Vagina (tissue), 2 donors: ENCODE data around the gene QRICH1.

ENCODE experiments used
- CTCF ChIP-seq, 3 experiments: fragments of 450-650 bp in 2 of 3; fragments of 200-600 bp in 1 of 3; sonication (generic) in 1 of 3; IDR thresholded peaks; one replicate each; pipeline ENCODE4 v1.5.1; 2017 to 2019; ENCODE audit warnings: antibody characterized with exemption in 3 of 3, mild to moderate bottlenecking in 2 of 3, moderate library complexity in 2 of 3
- POLR2A ChIP-seq, 2 donors: fragments of 450-650 bp; IDR thresholded peaks; one replicate each; pipeline ENCODE4 v1.6.1; 2017; ENCODE audit warnings: antibody characterized with exemption in 2 of 2, mild to moderate bottlenecking in 2 of 2, moderate library complexity in 2 of 2

- peak in 2 of 3 experiments; percentile 23 to 41 for TF ChIP-seq CTCF (IDR thresholded peaks at IDR 0.05)
- TF ChIP-seq POLR2A (IDR thresholded peaks at IDR 0.05) = peak in 1 of 2 donors; percentile 59
Measured at GRCh38 chr3:49007068-49007770, 86.7 kb downstream of the QRICH1 start, which contains the start of gene WDR6.
